ENCODE results near the gene PER2. TPM values are rescaled to one million over a fixed set of nuclear protein-coding genes. Genes with fewer than 3 reads are reported as not detected.

Gene PER2
- total and polyA plus RNA-seq, 9 of the 15 experiments (the other 6 are each of a cell fraction or from before 2014, with no cell fraction given): 1.1 to 10.3 (median 2.9) TPM

DNA sequence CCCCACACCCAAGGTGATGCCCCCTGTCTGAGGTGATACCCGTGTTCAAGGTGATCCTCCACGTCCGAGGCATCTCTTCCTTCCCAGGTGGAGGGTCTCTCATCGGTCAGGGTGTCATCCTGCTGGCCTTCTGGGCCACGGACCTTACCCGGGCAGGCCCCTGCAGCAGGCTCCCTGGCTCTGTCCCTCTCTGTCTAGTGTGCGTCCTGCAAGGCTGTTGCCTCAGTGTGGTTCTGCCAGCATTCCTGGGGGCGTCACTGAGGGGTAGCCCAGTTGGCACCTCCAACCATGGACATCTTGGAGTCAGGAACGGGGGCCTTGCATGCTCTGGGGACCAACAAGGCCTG is 5.6 kb upstream of the PER2 start (continued):
- TF ChIP-seq, protein P1, sequence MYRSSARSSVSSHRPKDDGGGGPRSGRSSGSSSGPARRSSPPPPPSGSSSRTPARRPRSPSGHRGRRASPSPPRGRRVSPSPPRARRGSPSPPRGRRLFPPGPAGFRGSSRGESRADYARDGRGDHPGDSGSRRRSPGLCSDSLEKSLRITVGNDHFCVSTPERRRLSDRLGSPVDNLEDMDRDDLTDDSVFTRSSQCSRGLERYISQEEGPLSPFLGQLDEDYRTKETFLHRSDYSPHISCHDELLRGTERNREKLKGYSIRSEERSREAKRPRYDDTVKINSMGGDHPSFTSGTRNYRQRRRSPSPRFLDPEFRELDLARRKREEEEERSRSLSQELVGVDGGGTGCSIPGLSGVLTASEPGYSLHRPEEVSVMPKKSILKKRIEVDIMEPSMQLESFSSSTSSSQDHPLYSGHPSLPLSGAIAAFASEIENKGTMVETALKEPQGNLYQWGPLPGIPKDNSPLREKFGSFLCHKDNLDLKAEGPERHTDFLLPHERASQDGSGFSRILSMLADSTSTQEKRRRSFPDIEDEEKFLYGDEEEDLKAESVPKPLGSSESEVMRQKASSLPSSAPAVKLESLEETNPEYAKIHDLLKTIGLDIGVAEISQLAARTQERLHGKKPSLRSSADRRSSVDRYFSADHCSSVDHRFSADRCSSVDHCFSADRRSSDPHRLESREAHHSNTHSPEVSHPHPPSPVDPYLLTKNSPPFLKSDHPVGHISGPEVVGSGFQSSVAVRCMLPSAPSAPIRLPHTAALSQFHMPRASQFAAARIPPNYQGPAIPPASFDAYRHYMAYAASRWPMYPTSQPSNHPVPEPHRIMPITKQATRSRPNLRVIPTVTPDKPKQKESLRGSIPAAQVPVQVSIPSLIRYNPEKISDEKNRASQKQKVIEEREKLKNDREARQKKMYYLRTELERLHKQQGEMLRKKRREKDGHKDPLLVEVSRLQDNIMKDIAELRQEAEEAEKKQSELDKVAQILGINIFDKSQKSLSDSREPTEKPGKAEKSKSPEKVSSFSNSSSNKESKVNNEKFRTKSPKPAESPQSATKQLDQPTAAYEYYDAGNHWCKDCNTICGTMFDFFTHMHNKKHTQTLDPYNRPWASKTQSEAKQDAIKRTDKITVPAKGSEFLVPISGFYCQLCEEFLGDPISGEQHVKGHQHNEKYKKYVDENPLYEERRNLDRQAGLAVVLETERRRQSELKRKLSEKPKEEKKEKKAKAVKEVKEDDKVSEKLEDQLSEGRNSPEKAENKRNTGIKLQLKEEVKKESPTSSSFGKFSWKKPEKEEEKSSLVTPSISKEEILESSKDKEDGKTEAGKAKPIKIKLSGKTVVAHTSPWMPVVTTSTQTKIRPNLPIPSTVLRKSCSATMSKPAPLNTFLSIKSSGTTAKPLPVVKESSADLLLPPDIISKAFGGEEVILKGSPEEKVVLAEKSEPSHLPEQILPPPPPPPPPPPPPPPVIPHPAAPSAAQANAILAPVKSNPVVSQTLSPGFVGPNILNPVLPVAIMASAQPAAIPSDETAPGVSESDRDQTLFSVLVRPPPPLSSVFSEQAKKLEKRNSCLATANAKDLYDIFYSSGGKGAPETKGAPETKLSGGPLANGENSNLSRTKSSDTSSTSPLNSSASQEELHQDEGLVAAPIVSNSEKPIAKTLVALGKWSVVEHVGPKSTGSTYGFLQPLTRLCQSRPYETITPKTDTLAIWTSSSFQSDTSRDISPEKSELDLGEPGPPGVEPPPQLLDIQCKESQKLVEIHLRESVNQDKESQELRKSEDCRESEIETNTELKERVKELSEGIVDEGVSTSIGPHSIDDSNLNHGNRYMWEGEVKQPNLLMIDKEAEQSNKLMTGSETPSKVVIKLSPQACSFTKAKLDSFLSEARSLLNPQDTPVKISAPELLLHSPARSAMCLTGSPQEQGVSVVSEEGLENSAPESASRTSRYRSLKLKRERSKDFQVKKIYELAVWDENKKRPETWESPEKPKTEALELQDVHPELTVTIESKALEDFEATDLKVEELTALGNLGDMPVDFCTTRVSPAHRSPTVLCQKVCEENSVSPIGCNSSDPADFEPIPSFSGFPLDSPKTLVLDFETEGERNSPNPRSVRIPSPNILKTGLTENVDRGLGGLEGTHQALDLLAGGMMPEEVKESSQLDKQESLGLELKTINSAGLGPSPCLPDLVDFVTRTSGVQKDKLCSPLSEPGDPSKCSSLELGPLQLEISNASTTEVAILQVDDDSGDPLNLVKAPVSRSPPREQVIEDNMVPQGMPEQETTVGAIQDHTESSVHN (IDR thresholded peaks at IDR 0.05; ENCODE audit: borderline replicate concordance in 1 of 2, low read depth in 1 of 2): no peak
- TF ChIP-seq ATF7 (IDR thresholded peaks at IDR 0.05) (no peak), TEAD2 (tag; IDR thresholded peaks at IDR 0.05) (no peak)
- TF ChIP-seq, protein P2, sequence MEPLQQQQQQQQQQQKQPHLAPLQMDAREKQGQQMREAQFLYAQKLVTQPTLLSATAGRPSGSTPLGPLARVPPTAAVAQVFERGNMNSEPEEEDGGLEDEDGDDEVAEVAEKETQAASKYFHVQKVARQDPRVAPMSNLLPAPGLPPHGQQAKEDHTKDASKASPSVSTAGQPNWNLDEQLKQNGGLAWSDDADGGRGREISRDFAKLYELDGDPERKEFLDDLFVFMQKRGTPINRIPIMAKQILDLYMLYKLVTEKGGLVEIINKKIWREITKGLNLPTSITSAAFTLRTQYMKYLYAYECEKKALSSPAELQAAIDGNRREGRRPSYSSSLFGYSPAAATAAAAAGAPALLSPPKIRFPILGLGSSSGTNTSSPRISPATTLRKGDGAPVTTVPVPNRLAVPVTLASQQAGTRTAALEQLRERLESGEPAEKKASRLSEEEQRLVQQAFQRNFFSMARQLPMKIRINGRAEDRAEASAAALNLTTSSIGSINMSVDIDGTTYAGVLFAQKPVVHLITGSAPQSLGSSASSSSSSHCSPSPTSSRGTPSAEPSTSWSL (CRISPR knock-in tag; IDR thresholded peaks at IDR 0.05; ENCODE audit: borderline replicate concordance): no peak

Data from K562 (cell line).